OCI-M2 (cell line): ENCODE measurements around the gene TALDO1.

Experiments
- DNase-seq: peaks from one replicate; lab custom pipeline; 2025; ENCODE audit not compliant: unreplicated experiment; lab: John Stamatoyannopoulos, UW

TALDO1 gene

GRCh38 chr11:798093-798713 is 50.9 kb downstream of the TALDO1 start, which contains the start of gene SLC25A22:
SLC25A22 (minus strand) TSS chr11:798281; CDS start chr11:795006, 3,275 bp downstream.
- no peak for DNase-seq

- no peak for DNase-seq
Observed at GRCh38 chr11:799641-800316, 52.5 kb downstream of the TALDO1 start.

GRCh38 chr11:800473-800872 is 53.2 kb downstream of the TALDO1 start:
- DNase-seq: no peak

- DNase-seq: no peak
Observed at GRCh38 chr11:801097-801780, 54.0 kb downstream of the TALDO1 start.

- DNase-seq: no peak
Observed at GRCh38 chr11:802018-802617, 54.9 kb downstream of the TALDO1 start.

- no peak for DNase-seq
Observed at GRCh38 chr11:802693-803466, 55.6 kb downstream of the TALDO1 start.

- DNase-seq: no peak
Observed at GRCh38 chr11:803467-803742, 56.1 kb downstream of the TALDO1 start.

- no peak for DNase-seq
Observed at GRCh38 chr11:803770-804598, 56.7 kb downstream of the TALDO1 start.

- DNase-seq: no peak
Observed at GRCh38 chr11:804599-804964, 57.3 kb downstream of the TALDO1 start.

- no peak for DNase-seq
Observed at GRCh38 chr11:808427-809286, 61.4 kb downstream of the TALDO1 start.

- peak; percentile 71 for DNase-seq
Observed at GRCh38 chr11:809287-810039, 62.2 kb downstream of the TALDO1 start, which contains the start of gene RPLP2. RPLP2 (plus strand) TSS chr11:809967; CDS start chr11:810235, 268 bp downstream.

- DNase-seq: no peak
Observed at GRCh38 chr11:810040-810567, 62.8 kb downstream of the TALDO1 start.

GRCh38 chr11:811446-812245 is 64.4 kb downstream of the TALDO1 start:
- DNase-seq: no peak

- no peak for DNase-seq
Observed at GRCh38 chr11:812390-812789, 65.1 kb downstream of the TALDO1 start.

- no peak for DNase-seq
Observed at GRCh38 chr11:813072-813455, 65.8 kb downstream of the TALDO1 start.

- no peak for DNase-seq
Observed at GRCh38 chr11:813456-814096, 66.3 kb downstream of the TALDO1 start.
